ENCODE results near the gene ITPRIPL2. TPM values are rescaled to one million over a fixed set of nuclear protein-coding genes. Genes with fewer than 3 reads are reported as not detected.

The ITPRIPL2 gene
- total RNA-seq, 1 donor from 2014 or later: 3.4 TPM

DNA sequence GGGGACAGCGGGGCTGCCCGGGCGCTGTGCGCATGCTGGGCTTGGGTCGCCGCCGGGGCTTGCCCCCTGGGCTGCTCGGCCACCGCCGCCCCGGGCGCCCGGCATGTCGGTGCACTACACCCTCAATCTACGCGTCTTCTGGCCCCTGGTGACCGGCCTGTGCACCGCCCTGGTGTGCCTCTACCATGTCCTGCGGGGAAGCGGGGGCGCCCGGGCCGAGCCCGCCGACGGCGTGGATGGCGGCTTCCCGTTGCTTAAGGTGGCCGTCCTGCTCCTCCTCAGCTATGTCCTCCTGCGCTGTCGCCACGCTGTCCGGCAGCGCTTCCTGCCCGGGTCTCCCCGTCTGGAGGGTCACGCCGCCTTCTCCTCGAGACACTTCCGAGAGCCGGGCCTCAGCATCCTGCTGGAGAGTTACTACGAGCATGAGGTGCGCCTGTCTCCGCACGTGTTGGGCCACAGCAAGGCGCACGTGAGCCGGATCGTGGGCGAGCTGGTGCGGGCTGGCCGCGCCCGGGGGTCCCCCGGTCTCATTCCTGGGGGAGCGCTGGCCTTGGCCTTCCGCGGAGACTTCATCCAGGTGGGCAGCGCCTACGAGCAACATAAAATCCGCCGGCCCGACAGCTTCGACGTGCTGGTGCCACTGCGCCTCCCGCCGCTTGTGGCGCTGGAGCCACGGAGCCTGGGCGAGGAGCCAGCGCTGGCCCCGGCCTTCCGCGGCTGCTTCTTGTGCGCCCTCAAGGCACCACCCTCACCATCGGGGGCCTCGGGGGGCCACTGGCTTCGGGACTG, 789 bp downstream of the ITPRIPL2 start:
- Mint-ChIP-seq H3K27ac (ENCODE audit: unreplicated experiment) (no peak overlapping the region), H3K9me3 (ENCODE audit: unreplicated experiment) (peaks cover 2% of the 10 kb centered on the region), H3K4me3 (ENCODE audit: unreplicated experiment) (peak overlapping the region; percentile 74), H3K36me3 (ENCODE audit: unreplicated experiment) (no peaks in the 10 kb centered on the region), H3K27me3 (ENCODE audit: unreplicated experiment) (peaks cover 4% of the 10 kb centered on the region), H3K4me1 (ENCODE audit: low read depth, unreplicated experiment) (peaks cover 2% of the 10 kb centered on the region)
- TF ChIP-seq CTCF (IDR thresholded peaks at IDR 0.05; ENCODE audit: partially characterized antibody, unreplicated experiment): no peak
- DNase-seq: peak; percentile 45

- TF ChIP-seq CTCF (IDR thresholded peaks at IDR 0.05; ENCODE audit: partially characterized antibody, unreplicated experiment): peak; percentile 44
- H3K27ac Mint-ChIP-seq (ENCODE audit: unreplicated experiment): no peak overlapping the region
- peaks cover 2% of the 10 kb centered on the region for H3K4me1 Mint-ChIP-seq (ENCODE audit: low read depth, unreplicated experiment)
- DNase-seq: peak; percentile 45
- peaks cover 2% of the 10 kb centered on the region for H3K9me3 Mint-ChIP-seq (ENCODE audit: unreplicated experiment)
- H3K27me3 Mint-ChIP-seq (ENCODE audit: unreplicated experiment): peaks cover 4% of the 10 kb centered on the region
- peak overlapping the region; percentile 30 for H3K4me3 Mint-ChIP-seq (ENCODE audit: unreplicated experiment)
- H3K36me3 Mint-ChIP-seq (ENCODE audit: unreplicated experiment): no peaks in the 10 kb centered on the region
Measured at GRCh38 chr16:19115148-19116021, 1.6 kb downstream of the ITPRIPL2 start.

DNA sequence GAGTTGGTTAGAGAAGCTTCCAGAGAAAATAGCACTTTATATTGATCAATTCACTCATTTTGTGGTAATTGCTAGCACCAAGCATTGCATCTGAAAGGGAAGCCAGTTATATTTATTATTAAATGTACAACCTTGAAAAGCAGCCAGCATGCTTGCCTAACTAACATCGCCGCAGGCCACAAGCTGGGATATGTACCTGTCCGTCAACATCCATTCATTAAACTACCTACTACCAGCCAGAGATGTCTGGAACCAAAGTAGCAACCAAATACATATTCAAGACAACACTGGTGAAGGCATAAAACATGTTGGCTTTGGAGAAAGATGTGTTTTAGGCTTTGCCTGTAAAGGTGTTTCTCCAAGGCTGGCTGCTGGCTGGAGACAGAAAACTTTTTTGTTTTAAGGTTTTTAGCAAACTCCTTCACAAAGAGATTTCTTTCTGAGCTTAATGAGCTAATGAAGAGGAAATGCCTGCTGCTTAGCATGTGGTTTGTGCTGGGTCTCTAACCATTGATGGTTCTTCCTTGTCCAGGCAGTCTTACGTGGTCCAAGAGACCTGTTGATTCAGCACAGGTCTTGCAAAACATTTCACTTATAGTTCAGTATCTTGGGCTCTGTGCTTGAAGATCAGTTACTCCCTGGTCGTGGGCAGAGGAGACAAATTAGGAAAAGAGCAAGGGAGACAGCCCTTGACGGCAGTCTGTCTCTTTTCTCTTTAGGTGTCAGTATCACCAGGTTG, 3.1 kb downstream of the ITPRIPL2 start:
- peaks cover 2% of the 10 kb centered on the region for H3K4me1 Mint-ChIP-seq (ENCODE audit: low read depth, unreplicated experiment)
- H3K36me3 Mint-ChIP-seq (ENCODE audit: unreplicated experiment): no peaks in the 10 kb centered on the region
- DNase-seq: no peak
- no peaks in the 10 kb centered on the region for H3K9me3 Mint-ChIP-seq (ENCODE audit: unreplicated experiment)
- no peak for TF ChIP-seq CTCF (IDR thresholded peaks at IDR 0.05; ENCODE audit: partially characterized antibody, unreplicated experiment)
- no peak overlapping the region for H3K27ac Mint-ChIP-seq (ENCODE audit: unreplicated experiment)
- H3K4me3 Mint-ChIP-seq (ENCODE audit: unreplicated experiment): no peak overlapping the region
- H3K27me3 Mint-ChIP-seq (ENCODE audit: unreplicated experiment): peaks cover 6% of the 10 kb centered on the region

- DNase-seq: no peak
- H3K4me1 Mint-ChIP-seq (ENCODE audit: low read depth, unreplicated experiment): no peaks in the 10 kb centered on the region
- no peak for TF ChIP-seq CTCF (IDR thresholded peaks at IDR 0.05; ENCODE audit: partially characterized antibody, unreplicated experiment)
- peaks cover 6% of the 10 kb centered on the region for H3K27me3 Mint-ChIP-seq (ENCODE audit: unreplicated experiment)
- no peak overlapping the region for H3K27ac Mint-ChIP-seq (ENCODE audit: unreplicated experiment)
- no peak overlapping the region for H3K4me3 Mint-ChIP-seq (ENCODE audit: unreplicated experiment)
- H3K9me3 Mint-ChIP-seq (ENCODE audit: unreplicated experiment): no peaks in the 10 kb centered on the region
- no peaks in the 10 kb centered on the region for H3K36me3 Mint-ChIP-seq (ENCODE audit: unreplicated experiment)
Measured at GRCh38 chr16:19118938-19119431, 5.2 kb downstream of the ITPRIPL2 start.

Measured in glutamatergic neuron (in vitro differentiated cells).